Mammary epithelial cell (primary cell): Measurements from ENCODE around the gene FAM98C.

Source experiments
- CTCF ChIP-seq, 2 donors: IDR thresholded peaks in 1 of 2; conservative IDR thresholded peaks in 1 of 2; 2 replicates each; pipeline ENCODE4 v1.5.1; 2011 to 2012; ENCODE audit warnings: inconsistent platforms in 2 of 2, low read length in 2 of 2, mild to moderate bottlenecking in 2 of 2, control low read depth in 1 of 2, low read depth in 1 of 2; ENCODE audit not compliant: insufficient read depth in 1 of 2; ENCODE audit errors: extremely low read depth in 1 of 2
- EZH2 ChIP-seq: IDR thresholded peaks from 2 replicates; pipeline ENCODE4 v1.6.1; 2012; ENCODE audit warnings: low read length, inconsistent platforms, borderline replicate concordance

DNA sequence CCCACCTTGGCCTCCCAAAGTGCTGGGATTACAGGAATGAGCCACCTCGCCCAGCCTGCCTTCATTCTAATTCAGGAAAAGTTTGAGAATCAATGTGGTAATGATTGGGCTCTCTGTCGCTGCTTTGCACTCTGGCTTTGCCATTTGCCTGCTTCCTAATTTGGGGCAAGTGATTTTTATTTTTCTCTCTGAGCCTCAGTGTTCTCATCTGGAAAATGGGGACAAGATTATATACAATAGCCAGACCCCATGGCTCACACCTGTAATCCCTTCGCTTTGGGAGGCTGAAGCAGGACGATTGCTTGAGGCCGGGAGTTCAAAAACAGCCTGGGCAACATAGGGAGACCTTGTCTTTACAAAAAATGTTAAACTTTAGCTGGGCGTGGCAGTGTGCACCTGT lies 34.4 kb downstream of the FAM98C start:
- TF ChIP-seq CTCF (conservative IDR thresholded peaks at IDR 0.05 in 1 of 2, IDR thresholded peaks at IDR 0.05 in 1 of 2; ENCODE audit: extremely low read depth in 1 of 2, insufficient read depth in 1 of 2, low read depth in 1 of 2, low read length in 2 of 2) (no peak), EZH2 (no peak)
